HPDE6-E6E7 (cell line): ENCODE results near the gene SHBG.
"Not testable (repeated sequence)": the region's sequence is repeated elsewhere in the genome, so short reads cannot be mapped to it uniquely, and the experiment has no call there.

ENCODE experiments used
- DNase-seq: peaks from one replicate; pipeline ENCODE4 v3.0.0; 2011; ENCODE audit warnings: missing footprints; ENCODE audit errors: extremely low spot score

Gene SHBG, protein sequence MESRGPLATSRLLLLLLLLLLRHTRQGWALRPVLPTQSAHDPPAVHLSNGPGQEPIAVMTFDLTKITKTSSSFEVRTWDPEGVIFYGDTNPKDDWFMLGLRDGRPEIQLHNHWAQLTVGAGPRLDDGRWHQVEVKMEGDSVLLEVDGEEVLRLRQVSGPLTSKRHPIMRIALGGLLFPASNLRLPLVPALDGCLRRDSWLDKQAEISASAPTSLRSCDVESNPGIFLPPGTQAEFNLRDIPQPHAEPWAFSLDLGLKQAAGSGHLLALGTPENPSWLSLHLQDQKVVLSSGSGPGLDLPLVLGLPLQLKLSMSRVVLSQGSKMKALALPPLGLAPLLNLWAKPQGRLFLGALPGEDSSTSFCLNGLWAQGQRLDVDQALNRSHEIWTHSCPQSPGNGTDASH

DNA sequence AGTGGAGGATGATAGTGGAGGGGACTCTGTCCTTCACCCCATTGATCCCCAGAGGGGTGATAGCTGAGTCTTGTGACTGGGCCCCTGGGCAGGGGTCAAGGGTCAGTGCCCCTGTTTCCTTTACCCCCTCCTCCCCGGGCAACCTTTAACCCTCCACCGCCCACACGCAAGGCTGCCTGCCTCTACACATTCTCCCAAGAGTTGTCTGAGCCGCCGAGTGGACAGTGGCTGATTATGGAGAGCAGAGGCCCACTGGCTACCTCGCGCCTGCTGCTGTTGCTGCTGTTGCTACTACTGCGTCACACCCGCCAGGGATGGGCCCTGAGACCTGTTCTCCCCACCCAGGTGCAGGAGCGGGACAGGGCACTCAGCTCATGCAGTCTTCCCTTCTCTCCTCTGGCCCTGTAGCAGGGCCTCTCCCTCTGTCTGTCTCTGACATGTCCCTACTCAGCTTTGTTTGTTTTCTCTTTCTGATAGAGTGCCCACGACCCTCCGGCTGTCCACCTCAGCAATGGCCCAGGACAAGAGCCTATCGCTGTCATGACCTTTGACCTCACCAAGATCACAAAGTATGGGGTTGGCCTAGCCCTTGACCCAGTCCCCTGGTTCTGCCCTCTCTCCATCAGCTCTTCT, at the start of gene SHBG:
Gene SHBG, plus strand, starts transcription at position 197 of the 633 bp plus-strand sequence. Its CDS starts 38 bp downstream, at position 235.
- DNase-seq, result no peak

DNA sequence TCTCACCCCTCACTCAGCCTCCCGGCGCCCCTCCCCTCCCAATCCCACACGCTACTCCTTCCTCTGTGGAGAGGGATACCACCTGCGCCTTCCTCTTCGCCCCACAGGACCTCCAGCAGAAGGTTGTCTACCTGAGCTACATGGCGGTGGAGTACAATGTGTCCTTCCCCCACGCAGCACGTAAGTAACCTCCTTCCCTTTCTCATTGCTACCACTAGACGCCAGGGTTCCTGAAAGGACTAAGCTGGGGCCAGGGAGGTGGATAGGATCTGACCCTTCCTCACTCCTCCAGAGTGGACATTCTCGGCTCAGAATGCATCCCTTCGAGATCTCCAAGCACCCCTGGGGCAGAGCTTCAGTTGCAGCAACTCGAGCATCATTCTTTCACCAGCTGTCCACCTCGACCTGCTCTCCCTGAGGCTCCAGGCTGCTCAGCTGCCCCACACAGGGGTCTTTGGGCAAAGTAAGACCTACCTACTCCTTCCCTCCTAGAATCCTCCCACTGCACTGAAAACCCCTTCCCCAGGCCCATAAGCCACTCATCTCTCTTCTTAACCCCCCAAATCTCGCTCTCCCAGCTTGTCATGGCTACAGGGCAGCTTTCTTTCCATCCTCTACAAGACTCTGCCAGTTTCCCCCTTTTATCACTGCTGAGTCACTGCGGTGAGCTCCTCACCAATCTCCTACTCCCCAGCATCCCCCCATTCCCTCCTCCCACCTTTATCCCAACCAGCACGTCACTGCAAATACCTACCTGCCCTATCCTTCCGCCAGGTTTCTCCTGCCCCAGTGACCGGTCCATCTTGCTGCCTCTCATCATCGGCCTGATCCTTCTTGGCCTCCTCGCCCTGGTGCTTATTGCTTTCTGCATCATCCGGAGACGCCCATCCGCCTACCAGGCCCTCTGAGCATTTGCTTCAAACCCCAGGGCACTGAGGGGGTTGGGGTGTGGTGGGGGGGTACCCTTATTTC, 49.0 kb upstream of the SHBG start:
- no peak for DNase-seq

DNA sequence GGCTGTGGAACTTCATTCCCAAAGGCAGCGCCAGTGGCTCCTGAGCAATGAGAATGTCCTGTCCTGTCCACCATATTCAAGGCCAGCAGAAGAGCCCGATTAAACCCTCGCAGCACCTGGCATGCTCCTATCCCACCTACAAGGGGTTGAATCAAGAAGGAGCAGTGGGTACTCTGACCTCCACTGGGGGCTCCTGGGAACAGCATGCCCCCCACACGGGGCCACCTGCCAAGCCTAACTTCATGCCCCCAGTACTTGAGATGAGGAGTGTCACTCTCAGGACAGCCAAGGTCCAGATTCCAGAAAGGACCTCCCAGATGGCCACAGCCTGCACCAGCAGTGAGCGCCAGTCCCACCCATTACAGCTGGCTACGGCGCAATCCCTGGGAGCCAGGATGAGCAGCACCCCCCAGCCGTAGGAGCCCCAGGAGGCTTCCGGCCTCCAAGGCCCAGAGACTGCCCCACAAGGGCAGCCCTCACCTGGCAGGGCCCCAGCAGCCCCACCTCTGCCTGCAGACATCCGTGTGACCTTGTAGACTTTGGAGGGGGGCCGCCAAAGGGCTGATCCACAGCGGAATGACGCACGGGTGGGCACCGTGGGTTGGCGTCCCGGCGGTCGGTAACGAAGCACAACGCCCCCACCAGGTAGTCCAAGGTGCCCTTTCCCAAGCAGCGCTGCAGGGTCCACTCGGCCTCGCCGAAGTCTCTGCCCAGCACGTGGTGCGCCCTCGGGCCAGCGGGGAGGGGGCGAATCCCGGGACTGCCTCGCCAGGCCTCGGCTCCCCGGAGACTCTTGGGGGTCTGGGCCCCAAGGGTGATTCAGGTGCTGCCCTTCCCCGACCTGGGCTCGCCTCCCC, 47.3 kb upstream of the SHBG start:
- no peak for DNase-seq

DNA sequence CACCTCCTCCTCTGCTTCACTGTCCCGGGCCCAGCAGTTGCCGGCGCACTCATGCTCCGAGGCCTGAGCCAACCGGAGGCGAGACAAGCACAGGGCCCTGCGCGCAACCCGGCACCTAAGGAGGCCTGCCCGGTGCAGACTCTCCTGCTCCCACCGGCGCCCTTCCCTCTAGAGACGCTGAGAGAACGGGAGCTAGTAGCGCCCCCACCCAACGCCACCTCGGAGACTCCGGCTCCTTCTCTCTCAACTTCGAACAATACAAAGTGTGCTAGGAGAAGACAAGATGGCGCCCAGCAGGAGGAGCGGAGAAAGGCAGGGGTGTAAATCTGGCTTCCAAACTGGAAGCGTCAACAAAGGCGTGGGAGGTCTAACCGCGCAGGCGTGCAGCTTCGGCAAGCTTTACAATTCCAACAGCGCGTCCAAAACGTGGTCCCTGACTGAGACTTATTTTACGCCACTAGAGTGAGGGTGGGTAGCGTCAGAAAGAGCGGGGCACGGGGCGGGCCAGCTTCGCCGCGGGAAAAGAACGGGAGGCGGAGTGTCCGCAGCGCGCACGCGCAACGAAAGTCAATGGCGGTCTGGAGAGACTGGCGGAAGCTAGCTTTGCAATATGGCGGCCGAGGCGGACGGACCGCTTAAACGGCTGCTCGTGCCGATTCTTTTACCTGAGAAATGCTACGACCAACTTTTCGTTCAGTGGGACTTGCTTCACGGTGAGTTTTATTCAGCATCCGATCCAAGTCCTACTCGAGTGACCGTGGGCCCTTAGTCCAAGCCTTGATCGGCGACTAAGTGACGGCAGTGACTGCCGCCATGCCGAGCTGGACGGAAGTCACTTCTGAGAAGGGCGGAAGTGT, 46.5 kb upstream of the SHBG start, which contains the start of gene MPDU1:
Gene MPDU1, plus strand, starts transcription at position 600 of the 857 bp plus-strand sequence. Its CDS starts 11 bp downstream, at position 611.
- no peak for DNase-seq

DNA sequence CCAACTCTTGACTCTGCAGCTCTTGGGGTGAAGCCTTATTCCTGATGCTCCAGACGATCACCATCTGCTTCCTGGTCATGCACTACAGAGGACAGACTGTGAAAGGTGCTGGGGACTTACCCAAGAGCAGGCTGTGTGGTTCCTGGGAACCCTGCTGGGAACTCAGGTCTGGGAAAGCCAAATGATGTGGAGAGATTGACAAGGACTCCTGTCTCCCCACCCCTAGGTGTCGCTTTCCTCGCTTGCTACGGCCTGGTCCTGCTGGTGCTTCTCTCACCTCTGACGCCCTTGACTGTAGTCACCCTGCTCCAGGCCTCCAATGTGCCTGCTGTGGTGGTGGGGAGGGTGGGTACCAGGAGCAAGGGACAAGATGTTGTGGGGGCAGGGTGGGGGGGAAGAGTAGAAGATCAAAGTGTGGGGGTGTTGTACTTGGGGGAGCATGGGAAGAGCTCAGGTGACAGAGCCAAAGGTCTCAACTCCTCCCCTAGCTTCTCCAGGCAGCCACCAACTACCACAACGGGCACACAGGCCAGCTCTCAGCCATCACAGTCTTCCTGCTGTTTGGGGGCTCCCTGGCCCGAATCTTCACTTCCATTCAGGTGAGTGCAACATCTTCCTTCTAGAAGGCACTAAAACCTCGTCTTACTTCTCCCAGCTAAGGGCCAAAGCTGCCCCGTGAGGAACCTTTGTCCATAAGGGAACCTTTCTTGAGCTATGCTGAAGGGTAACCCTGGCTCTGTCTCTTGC, 43.1 kb upstream of the SHBG start:
- no peak for DNase-seq

DNA sequence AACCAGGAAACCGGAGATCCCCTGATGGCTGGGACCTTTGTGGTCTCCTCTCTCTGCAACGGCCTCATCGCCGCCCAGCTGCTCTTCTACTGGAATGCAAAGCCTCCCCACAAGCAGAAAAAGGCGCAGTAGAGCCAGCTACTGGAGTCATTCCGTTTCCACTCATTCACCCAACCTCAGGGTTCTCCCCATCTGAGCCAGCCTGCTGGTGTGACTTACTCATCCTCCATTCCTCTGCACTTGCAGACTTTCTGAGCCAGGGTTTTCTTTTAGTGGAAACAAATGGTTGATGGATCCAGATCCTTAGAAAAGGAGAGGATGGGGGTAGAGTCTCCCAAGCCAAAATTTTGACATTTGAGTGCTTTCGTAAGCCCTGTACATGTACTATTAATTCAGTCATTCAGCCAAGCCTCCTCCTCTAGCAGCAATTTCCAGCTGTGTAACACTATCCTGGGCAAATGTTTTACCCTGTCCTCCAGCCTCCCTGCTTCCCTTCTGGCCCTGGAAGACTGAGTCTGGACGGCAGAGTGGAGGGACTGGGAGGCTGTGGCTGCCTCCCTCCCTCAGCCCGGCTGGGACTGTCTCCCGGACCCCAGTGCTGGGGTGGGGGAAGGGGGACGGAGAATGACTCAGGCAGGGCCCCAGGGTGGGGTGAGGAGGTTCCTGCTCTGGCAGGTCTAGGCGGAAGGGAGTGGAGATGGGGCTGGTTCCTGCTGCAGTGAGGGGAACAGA, 42.3 kb upstream of the SHBG start:
- no peak for DNase-seq

DNA sequence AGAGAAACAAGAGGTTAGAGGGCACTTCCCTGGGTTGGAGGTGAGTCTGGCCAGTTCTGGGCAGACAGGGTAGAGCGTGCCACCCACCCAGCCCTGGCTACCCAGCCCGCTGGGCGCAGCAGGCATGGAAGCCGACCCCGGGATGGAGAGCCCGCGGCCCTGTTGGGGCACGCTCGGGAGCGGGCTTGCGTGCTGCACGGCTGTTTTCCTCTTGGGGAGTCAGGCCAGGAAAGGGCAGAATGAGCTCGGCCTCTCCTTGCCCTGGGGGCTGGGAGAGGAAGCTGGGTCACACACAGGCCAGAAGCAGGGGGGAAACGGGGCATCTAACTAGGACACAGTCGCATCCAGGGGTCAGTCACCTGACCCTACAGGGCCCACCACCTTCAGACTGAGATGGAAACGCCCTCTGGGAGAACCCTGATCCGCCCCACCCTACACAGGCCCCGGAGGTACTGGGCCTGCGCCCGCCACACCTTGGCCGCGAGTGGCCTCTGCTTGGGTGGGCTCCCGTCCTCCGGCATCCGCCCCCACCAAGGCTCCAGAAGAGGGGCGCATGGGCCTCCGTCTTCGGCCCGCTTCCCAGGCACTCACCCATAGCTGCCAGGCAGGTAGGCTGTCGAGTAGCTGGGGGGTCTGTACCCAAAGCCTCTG, 41.3 kb upstream of the SHBG start:
- no peak for DNase-seq

DNA sequence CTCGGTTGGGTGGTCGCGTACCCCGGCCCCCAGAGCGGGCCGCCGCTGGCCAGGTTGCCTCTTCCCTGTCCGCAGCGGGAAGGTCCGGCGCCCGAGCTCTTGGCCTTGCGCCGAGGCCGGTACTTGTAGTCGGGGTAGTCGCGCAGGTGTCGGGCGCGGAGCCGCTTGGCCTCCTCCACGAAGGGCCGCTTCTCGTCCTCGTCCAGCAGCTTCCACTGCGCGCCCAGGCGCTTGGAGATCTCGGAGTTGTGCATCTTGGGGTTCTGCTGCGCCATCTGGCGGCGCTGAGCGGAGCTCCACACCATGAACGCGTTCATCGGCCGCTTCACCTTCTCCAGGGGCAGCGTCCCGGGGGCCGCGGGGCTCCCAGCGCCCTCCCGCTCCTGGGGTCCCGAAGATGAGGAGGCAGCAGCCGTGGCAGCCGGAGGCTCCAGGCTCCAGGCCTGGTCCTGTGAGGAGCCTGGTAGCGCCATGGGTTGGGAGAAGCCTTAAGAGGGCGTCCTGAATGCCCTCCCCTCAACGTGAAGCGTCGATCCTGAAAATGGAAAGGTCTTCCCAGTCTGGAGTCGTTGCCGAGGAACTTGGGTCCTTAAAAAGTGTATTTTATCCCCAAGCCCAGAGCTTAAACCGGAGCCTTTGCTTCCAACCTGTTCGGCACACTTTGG, 40.6 kb upstream of the SHBG start:
- no peak for DNase-seq

DNA sequence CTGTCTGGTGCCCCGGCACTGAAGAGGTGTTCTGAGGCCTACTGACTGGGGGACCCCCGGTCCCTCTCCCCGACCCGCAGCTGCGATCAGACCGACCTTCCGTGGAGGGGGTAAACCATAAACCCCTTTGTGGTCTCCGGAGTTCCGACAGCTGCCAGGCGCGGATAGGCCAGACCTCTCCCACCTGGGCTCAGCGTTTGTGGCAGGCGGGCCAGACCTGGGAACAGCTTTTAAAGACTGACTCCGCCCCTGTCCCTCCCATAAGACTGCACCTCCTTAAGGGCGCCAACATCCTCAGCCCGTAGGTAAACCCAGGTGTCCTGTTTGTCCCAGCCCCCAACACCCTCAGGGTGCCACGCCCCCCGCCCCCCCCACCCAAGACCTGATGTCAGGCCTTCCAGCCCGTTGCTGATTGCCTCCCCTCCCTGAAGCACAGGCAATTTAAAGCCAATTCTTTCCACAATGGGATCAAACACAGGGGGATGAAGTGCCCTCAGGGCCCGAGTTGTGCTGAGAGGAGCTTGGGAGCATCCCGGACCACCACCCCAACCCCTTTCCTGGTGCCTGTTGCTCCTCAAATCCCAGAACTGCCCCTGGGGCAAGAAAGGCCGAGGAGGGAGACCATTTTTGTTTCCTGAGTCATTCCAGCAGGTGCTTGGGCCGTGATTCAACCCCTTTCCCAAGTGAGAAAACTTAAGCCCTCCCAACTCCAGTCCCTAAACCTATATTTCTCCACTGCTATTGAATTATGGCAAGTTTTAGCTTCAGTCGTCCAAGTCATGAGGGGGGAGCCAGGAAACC, 39.8 kb upstream of the SHBG start, which contains the start of gene SOX15:
Gene SOX15, minus strand, starts transcription at position 204 of the 801 bp plus-strand sequence. CDS start 418 bp downstream, outside the sequence.
- peak; percentile 74 for DNase-seq

DNA sequence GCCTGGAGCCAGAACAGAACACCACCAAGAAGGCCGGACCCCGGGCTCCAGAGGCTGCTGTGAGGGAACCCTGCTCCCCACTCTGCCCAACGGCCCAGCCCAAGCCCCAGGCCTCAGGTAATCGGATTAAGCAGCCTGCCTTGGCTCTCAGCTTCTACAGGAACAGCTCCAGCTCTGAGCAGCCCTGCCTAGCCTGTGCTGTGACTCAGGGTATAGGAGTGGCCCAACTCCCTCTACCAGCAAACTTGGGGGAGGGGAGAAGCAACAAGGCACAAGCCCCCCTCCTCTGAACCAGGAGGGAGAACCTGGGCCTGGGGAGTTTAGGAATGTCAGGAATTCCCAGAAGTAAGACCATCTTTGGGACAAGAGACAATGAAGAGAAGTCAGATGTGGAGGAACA, 39.2 kb upstream of the SHBG start:
- peak; percentile 72 for DNase-seq

DNA sequence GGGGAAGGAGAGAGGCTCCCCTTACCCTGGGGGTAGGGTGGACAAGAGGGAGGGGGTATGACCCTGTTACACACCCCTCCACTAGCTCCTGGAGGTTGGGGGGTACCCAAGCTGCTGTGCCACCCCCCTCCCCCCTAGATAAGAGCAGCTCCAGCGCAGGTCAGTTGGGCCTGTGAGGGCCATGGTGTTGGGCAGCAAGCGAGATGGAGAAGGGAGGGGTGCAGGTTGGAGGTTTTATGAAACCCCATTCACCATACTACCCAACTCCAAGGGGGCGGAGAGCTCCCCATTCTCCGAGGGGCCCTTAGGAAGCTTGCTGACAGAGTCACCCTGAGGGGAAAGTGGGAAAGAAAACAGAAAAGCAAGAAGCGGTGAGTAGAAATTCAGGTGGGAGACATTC, 38.3 kb upstream of the SHBG start:
- no peak for DNase-seq

DNA sequence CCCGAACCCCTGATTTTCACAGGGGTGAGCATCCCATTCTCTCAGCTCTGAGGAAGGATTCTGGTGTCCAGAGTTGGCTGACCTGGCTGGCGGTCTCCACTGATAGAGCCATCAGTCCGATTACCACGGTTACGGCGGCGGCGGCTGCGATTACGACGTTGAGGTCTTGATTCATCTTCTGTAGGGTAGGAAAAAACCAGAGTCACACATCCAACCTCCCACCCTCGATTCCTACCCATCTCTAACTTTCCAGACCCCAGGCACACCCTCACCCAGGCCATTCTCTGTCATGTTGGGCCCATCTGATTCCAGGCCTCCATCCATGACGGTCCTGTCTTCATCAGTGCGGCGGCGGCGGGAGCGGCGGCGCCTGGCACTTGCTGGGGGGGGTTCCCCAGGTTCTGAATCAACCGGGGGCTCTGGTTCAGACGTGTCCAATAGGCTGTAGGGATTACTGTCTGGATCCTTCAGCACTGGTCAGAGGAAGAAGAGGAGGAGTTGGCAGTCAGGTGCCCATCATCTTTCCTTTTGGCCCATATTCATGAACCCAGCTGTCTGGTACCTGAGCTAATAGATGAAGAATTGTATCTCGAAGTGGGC, 37.4 kb upstream of the SHBG start:
- DNase-seq, result no peak

DNA sequence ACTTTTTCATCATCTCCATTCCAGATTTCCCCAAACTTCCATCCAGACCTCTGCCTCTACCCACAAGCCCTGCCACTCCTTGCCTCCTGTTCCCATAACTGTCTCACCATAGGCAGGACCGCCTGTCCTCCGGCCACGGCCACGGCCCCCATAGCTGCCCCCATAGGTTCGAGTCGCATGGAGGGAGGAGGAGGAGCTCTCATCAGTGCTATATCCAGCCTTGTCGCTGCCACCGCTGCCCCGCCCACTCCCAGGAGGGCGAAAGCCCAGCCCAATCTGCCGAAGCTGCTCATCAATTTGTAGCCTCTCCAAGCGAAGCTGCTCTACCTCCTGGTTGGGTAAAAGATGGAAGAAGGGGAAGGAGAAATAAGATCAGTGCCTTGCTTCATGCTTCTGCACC, 36.6 kb upstream of the SHBG start:
- no peak for DNase-seq

DNA sequence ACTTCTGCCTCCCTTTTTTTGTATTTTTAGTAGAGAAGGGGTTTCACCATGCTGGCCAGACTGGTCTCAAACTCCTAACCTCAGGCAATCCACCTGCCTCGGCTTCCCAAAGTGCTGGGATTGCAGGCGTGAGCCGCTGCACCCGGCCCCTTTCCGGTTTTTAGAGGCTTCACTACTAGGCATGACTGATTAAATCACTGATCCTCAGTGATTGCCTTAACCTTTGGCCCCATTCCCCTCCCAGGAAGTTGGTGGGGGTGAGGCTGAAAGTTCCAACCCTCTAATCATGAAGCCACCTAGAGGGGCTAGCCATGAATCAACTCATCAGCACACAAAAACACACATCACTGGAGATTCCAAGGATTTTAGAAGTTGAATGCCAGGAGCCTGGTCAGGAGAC, 32.4 kb upstream of the SHBG start:
- DNase-seq, result not testable (repeated sequence)

DNA sequence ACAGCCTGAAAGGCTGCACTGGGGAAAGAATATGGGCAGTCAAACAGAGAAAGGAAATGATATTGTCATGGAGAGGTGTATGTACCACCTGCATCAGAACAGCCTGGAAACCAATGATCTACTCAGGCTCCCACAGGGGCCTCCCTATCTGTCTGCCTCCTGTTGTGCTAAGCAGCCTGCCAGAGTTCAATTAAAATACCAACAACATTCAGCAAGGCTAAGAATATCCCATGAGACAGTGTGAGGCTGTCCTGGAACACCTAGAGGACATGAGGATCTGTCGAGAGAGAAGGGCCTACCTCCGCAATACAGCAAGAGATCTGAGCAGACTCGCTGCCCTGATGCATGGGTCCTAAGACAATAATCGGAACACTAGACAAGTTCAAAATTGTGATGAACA, 23.7 kb upstream of the SHBG start:
- DNase-seq, result no peak

DNA sequence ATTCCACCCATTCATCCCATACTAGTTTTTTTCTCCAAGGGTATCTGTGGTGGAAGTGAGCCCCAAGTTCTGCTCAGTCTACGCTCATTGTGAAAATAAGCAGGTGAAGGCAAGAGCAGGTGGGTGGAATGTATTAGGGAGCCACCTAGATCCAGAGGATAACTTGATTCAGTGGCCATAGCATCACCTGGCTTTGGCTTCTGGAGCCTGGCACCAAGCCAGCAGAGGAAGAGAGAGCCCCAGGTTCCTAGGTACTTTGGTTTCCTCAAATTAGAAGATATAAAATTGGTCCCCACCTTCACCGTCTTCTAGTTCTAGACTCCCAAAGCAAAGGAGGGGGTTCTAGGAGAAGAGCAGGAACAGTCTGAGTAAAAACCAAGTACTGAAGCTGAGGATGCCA, 19.3 kb upstream of the SHBG start:
- no peak for DNase-seq
